ENCODE results near the gene ABHD14A. TPM values are rescaled to one million over a fixed set of nuclear protein-coding genes. Genes with fewer than 3 reads are reported as not detected.

Gene ABHD14A
- total RNA-seq, 2 experiments from 2014 or later: 7.5 to 8.9 TPM

GRCh38 chr3:51997172-51997571 lies 22.3 kb downstream of the ABHD14A start:
- Histone ChIP-seq H2AFZ (ENCODE audit: low read length) (no peak overlapping the region), H3K4me2 (ENCODE audit: low read length) (no peak overlapping the region), H3K4me1 (ENCODE audit: insufficient read depth, low read length, poor library complexity, severe bottlenecking) (peaks cover 28% of the 10 kb centered on the region), H3K79me2 (ENCODE audit: insufficient read depth, low read depth, low read length) (peaks cover 27% of the 10 kb centered on the region), H3K9me2 (ENCODE audit: insufficient read depth, low read length) (no peaks in the 10 kb centered on the region), H3K36me3 (ENCODE audit: insufficient read depth, low read length) (peaks cover 34% of the 10 kb centered on the region), H3K27ac (ENCODE audit: low read depth, low read length, poor library complexity, severe bottlenecking) (no peak overlapping the region), H4K20me1 (ENCODE audit: insufficient read depth, low read length) (peaks cover 9% of the 10 kb centered on the region; the same call in 1 of the 2 replicates), H3K4me3 (ENCODE audit: low read depth, low read length, poor library complexity, severe bottlenecking) (no peak overlapping the region), H3K9me3 (ENCODE audit: low read length) (no peaks in the 10 kb centered on the region)
- TF ChIP-seq CTCF (conservative IDR thresholded peaks at IDR 0.05; ENCODE audit: low read length) (no peak), EZH2phosphoT487 (IDR thresholded peaks at IDR 0.05; ENCODE audit: borderline replicate concordance, low read depth, low read length) (no peak)
- no TSS peak for BruUV-seq (replicated peaks)
- intact Hi-C loops (cut with micrococcal nuclease; ENCODE audit: unreplicated experiment): no loop called here
- POLR2A ChIA-PET: interaction anchor here (0.6 kb wide), 1 partner anchor 409 kb away, joined by 4 read pairs; no protein-coding TSS in a partner anchor
- CTCF ChIA-PET (ENCODE audit: unreplicated experiment): no interaction called here
- DNase-seq (ENCODE audit: low spot score): no peak

- POLR2A ChIA-PET: interaction anchor here (0.5 kb wide), 1 partner anchor 304 kb away, joined by 5 read pairs; no protein-coding TSS in a partner anchor
- intact Hi-C loops (cut with micrococcal nuclease; ENCODE audit: unreplicated experiment): no loop called here
- no peaks in the 10 kb centered on the region for H3K9me2 ChIP-seq (ENCODE audit: insufficient read depth, low read length)
- no peaks in the 10 kb centered on the region for H3K9me3 ChIP-seq (ENCODE audit: low read length)
- TF ChIP-seq EZH2phosphoT487 (IDR thresholded peaks at IDR 0.05; ENCODE audit: borderline replicate concordance, low read depth, low read length): no peak
- no peak for TF ChIP-seq CTCF (conservative IDR thresholded peaks at IDR 0.05; ENCODE audit: low read length)
- CTCF ChIA-PET (ENCODE audit: unreplicated experiment): no interaction called here
- no peak overlapping the region for H3K4me3 ChIP-seq (ENCODE audit: low read depth, low read length, poor library complexity, severe bottlenecking)
- H3K4me2 ChIP-seq (ENCODE audit: low read length): no peak overlapping the region
- no peak overlapping the region for H3K27ac ChIP-seq (ENCODE audit: low read depth, low read length, poor library complexity, severe bottlenecking)
- peaks cover 24% of the 10 kb centered on the region for H3K79me2 ChIP-seq (ENCODE audit: insufficient read depth, low read depth, low read length)
- peaks cover 25% of the 10 kb centered on the region for H3K36me3 ChIP-seq (ENCODE audit: insufficient read depth, low read length)
- H2AFZ ChIP-seq (ENCODE audit: low read length): no peak overlapping the region
- H4K20me1 ChIP-seq (ENCODE audit: insufficient read depth, low read length): peaks cover 6% of the 10 kb centered on the region; the same call in 1 of the 2 replicates
- no peak for DNase-seq (ENCODE audit: low spot score)
- BruUV-seq (replicated peaks): no TSS peak
- H3K4me1 ChIP-seq (ENCODE audit: insufficient read depth, low read length, poor library complexity, severe bottlenecking): peaks cover 20% of the 10 kb centered on the region
Measured at GRCh38 chr3:51997935-51998596, 23.2 kb downstream of the ABHD14A start.

- H4K20me1 ChIP-seq (ENCODE audit: insufficient read depth, low read length): peaks cover 6% of the 10 kb centered on the region; the same call in 1 of the 2 replicates
- POLR2A ChIA-PET: interaction anchor here (0.7 kb wide), 2 partner anchors 118 to 160 kb away, joined by 3 read pairs; no protein-coding TSS in a partner anchor
- TF ChIP-seq CTCF (conservative IDR thresholded peaks at IDR 0.05; ENCODE audit: low read length): no peak
- TF ChIP-seq EZH2phosphoT487 (IDR thresholded peaks at IDR 0.05; ENCODE audit: borderline replicate concordance, low read depth, low read length): no peak
- BruUV-seq (replicated peaks): no TSS peak
- no peak overlapping the region for H3K27ac ChIP-seq (ENCODE audit: low read depth, low read length, poor library complexity, severe bottlenecking)
- CTCF ChIA-PET (ENCODE audit: unreplicated experiment): no interaction called here
- H3K4me2 ChIP-seq (ENCODE audit: low read length): no peak overlapping the region
- no peak overlapping the region for H3K4me3 ChIP-seq (ENCODE audit: low read depth, low read length, poor library complexity, severe bottlenecking)
- no peaks in the 10 kb centered on the region for H3K9me2 ChIP-seq (ENCODE audit: insufficient read depth, low read length)
- H2AFZ ChIP-seq (ENCODE audit: low read length): no peak overlapping the region
- DNase-seq (ENCODE audit: low spot score): no peak
- intact Hi-C loops (cut with micrococcal nuclease; ENCODE audit: unreplicated experiment): no loop called here
- peaks cover 20% of the 10 kb centered on the region for H3K79me2 ChIP-seq (ENCODE audit: insufficient read depth, low read depth, low read length)
- H3K36me3 ChIP-seq (ENCODE audit: insufficient read depth, low read length): peaks cover 18% of the 10 kb centered on the region
- H3K9me3 ChIP-seq (ENCODE audit: low read length): no peaks in the 10 kb centered on the region
- peaks cover 20% of the 10 kb centered on the region for H3K4me1 ChIP-seq (ENCODE audit: insufficient read depth, low read length, poor library complexity, severe bottlenecking)
Measured at GRCh38 chr3:51998774-51999173, 23.9 kb downstream of the ABHD14A start.

Measured in OCI-LY7 (cell line).